ENCODE measurements around the gene OR8G5. TPM values are rescaled to one million over a fixed set of nuclear protein-coding genes. Genes with fewer than 3 reads are reported as not detected.

The OR8G5 gene
- total and polyA plus RNA-seq, 4 donors = not detected

GRCh38 chr11:124285610-124286344 lies 29.6 kb downstream of the OR8G5 start:
- H3K9ac ChIP-seq (ENCODE audit: low read depth in 1 of 2, low read length in 2 of 2) = no peak overlapping the region
- WGBS = 62% methylated on average over 3 of the region's 3 CpGs
- H3K27me3 ChIP-seq (ENCODE audit: control insufficient read depth in 4 of 4, insufficient read depth in 4 of 4, low read length in 3 of 4) = no peaks in the 10 kb centered on the region
- no peak overlapping the region for H3K27ac ChIP-seq (ENCODE audit: low read depth in 1 of 2, low read length in 2 of 2)
- DNase-seq (ENCODE audit: low spot score) = no peak
- H3K9me3 ChIP-seq (ENCODE audit: control insufficient read depth in 4 of 4, low read length in 3 of 4) = peaks cover 0 to 1% (median 0%) of the 10 kb centered on the region in 4 donors
- TF ChIP-seq RXRA (IDR thresholded peaks at IDR 0.05) (no peak), CTCF (IDR thresholded peaks at IDR 0.05; ENCODE audit: low read depth, low read length, missing input control) (no peak), FOXA1 (IDR thresholded peaks at IDR 0.05) (no peak), GABPA (IDR thresholded peaks at IDR 0.05 in 1 of 2, conservative IDR thresholded peaks at IDR 0.05 in 1 of 2) (no peak)
- H3K4me1 ChIP-seq (ENCODE audit: control insufficient read depth in 4 of 4, insufficient read depth in 4 of 4, low read length in 3 of 4) = no peaks in the 10 kb centered on the region
- no peak overlapping the region for H3K4me3 ChIP-seq (ENCODE audit: low read depth in 1 of 3, low read length in 3 of 3)
- no peaks in the 10 kb centered on the region for H3K36me3 ChIP-seq (ENCODE audit: control insufficient read depth in 4 of 4, insufficient read depth in 3 of 4, low read depth in 1 of 4, low read length in 3 of 4)

- no peak overlapping the region for H3K4me3 ChIP-seq (ENCODE audit: low read depth in 1 of 3, low read length in 3 of 3)
- H3K4me1 ChIP-seq (ENCODE audit: control insufficient read depth in 4 of 4, insufficient read depth in 4 of 4, low read length in 3 of 4) = no peaks in the 10 kb centered on the region
- H3K27ac ChIP-seq (ENCODE audit: low read depth in 1 of 2, low read length in 2 of 2) = no peak overlapping the region
- no peak for DNase-seq (ENCODE audit: low spot score)
- no peak overlapping the region for H3K9ac ChIP-seq (ENCODE audit: low read depth in 1 of 2, low read length in 2 of 2)
- H3K9me3 ChIP-seq (ENCODE audit: control insufficient read depth in 4 of 4, low read length in 3 of 4) = no peaks in the 10 kb centered on the region
- peaks cover 0 to 2% (median 0%) of the 10 kb centered on the region in 4 donors for H3K27me3 ChIP-seq (ENCODE audit: control insufficient read depth in 4 of 4, insufficient read depth in 4 of 4, low read length in 3 of 4)
- TF ChIP-seq RAD21 (IDR thresholded peaks at IDR 0.05) (no peak), NR2F2 (IDR thresholded peaks at IDR 0.05) (no peak), FOXA2 (IDR thresholded peaks at IDR 0.05) (no peak), CTCF (IDR thresholded peaks at IDR 0.05; ENCODE audit: low read depth, low read length, missing input control) (no peak), SP1 (IDR thresholded peaks at IDR 0.05) (no peak), YY1 (IDR thresholded peaks at IDR 0.05) (no peak), JUND (IDR thresholded peaks at IDR 0.05) (no peak), GABPA (IDR thresholded peaks at IDR 0.05 in 1 of 2, conservative IDR thresholded peaks at IDR 0.05 in 1 of 2) (no peak), HNF4G (IDR thresholded peaks at IDR 0.05) (no peak)
- TF ChIP-seq, protein P1, sequence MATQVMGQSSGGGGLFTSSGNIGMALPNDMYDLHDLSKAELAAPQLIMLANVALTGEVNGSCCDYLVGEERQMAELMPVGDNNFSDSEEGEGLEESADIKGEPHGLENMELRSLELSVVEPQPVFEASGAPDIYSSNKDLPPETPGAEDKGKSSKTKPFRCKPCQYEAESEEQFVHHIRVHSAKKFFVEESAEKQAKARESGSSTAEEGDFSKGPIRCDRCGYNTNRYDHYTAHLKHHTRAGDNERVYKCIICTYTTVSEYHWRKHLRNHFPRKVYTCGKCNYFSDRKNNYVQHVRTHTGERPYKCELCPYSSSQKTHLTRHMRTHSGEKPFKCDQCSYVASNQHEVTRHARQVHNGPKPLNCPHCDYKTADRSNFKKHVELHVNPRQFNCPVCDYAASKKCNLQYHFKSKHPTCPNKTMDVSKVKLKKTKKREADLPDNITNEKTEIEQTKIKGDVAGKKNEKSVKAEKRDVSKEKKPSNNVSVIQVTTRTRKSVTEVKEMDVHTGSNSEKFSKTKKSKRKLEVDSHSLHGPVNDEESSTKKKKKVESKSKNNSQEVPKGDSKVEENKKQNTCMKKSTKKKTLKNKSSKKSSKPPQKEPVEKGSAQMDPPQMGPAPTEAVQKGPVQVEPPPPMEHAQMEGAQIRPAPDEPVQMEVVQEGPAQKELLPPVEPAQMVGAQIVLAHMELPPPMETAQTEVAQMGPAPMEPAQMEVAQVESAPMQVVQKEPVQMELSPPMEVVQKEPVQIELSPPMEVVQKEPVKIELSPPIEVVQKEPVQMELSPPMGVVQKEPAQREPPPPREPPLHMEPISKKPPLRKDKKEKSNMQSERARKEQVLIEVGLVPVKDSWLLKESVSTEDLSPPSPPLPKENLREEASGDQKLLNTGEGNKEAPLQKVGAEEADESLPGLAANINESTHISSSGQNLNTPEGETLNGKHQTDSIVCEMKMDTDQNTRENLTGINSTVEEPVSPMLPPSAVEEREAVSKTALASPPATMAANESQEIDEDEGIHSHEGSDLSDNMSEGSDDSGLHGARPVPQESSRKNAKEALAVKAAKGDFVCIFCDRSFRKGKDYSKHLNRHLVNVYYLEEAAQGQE (IDR thresholded peaks at IDR 0.05) = no peak
- TF ChIP-seq, protein P2, sequence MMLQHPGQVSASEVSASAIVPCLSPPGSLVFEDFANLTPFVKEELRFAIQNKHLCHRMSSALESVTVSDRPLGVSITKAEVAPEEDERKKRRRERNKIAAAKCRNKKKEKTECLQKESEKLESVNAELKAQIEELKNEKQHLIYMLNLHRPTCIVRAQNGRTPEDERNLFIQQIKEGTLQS (IDR thresholded peaks at IDR 0.05) = no peak
- TF ChIP-seq, protein P3, sequence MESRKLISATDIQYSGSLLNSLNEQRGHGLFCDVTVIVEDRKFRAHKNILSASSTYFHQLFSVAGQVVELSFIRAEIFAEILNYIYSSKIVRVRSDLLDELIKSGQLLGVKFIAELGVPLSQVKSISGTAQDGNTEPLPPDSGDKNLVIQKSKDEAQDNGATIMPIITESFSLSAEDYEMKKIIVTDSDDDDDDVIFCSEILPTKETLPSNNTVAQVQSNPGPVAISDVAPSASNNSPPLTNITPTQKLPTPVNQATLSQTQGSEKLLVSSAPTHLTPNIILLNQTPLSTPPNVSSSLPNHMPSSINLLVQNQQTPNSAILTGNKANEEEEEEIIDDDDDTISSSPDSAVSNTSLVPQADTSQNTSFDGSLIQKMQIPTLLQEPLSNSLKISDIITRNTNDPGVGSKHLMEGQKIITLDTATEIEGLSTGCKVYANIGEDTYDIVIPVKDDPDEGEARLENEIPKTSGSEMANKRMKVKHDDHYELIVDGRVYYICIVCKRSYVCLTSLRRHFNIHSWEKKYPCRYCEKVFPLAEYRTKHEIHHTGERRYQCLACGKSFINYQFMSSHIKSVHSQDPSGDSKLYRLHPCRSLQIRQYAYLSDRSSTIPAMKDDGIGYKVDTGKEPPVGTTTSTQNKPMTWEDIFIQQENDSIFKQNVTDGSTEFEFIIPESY (IDR thresholded peaks at IDR 0.05) = no peak
- no peaks in the 10 kb centered on the region for H3K36me3 ChIP-seq (ENCODE audit: control insufficient read depth in 4 of 4, insufficient read depth in 3 of 4, low read depth in 1 of 4, low read length in 3 of 4)
- WGBS = 49% methylated on average over 1 of the region's 1 CpG
Measured at GRCh38 chr11:124294687-124295086, 38.5 kb downstream of the OR8G5 start.
